Activated CD4-positive, alpha-beta T cell treated with anti-CD3 and anti-CD28 coated beads, Interleukin-2, amount 50 U/mL, for 24 hours (primary cell): Measurements from ENCODE around the gene CYB561D1.
A peak's percentile ranks its signal among the peaks of the same experiment; 100 is the strongest.

Experiments
- DNase-seq, 2 donors: peaks; one replicate each; pipeline ENCODE4 v3.0.0-alpha.2; 2020; ENCODE audit warnings: low read depth in 1 of 2, low spot score in 1 of 2

The CYB561D1 gene

GRCh38 chr1:109479901-109480300, 14.0 kb upstream of the CYB561D1 start:
- no peak for DNase-seq

- no peak for DNase-seq
Measured at GRCh38 chr1:109481646-109482045, 12.2 kb upstream of the CYB561D1 start.

GRCh38 chr1:109482242-109482641, 11.7 kb upstream of the CYB561D1 start:
- DNase-seq = no peak

- DNase-seq = no peak
Measured at GRCh38 chr1:109482791-109483671, 10.9 kb upstream of the CYB561D1 start.

GRCh38 chr1:109483672-109484518, 10.0 kb upstream of the CYB561D1 start, which contains the start of gene ATXN7L2:
Gene ATXN7L2, plus strand, starts transcription at chr1:109483905. Its CDS starts 49 bp downstream, at chr1:109483954.
- DNase-seq = peak; percentile 80 to 87

- no peak for DNase-seq
Measured at GRCh38 chr1:109484519-109484975, 9.3 kb upstream of the CYB561D1 start.

- no peak for DNase-seq
Measured at GRCh38 chr1:109485001-109485400, 8.9 kb upstream of the CYB561D1 start.

GRCh38 chr1:109487261-109487660, 6.6 kb upstream of the CYB561D1 start:
- no peak for DNase-seq

GRCh38 chr1:109488201-109488600, 5.7 kb upstream of the CYB561D1 start:
- no peak for DNase-seq

- DNase-seq = no peak
Measured at GRCh38 chr1:109488696-109489095, 5.2 kb upstream of the CYB561D1 start.

GRCh38 chr1:109490029-109490933, 3.6 kb upstream of the CYB561D1 start:
- DNase-seq = peak; percentile 46 to 61

- DNase-seq = no peak
Measured at GRCh38 chr1:109490934-109491302, 3.0 kb upstream of the CYB561D1 start.

GRCh38 chr1:109491372-109491771, 2.5 kb upstream of the CYB561D1 start:
- DNase-seq = no peak

- DNase-seq = no peak
Measured at GRCh38 chr1:109492779-109493178, 1.1 kb upstream of the CYB561D1 start.

- DNase-seq = no peak
Measured at GRCh38 chr1:109493227-109493626, 667 bp upstream of the CYB561D1 start.

GRCh38 chr1:109495738-109496137, 1.8 kb downstream of the CYB561D1 start:
- DNase-seq = no peak

- DNase-seq = no peak
Measured at GRCh38 chr1:109497449-109498160, 3.7 kb downstream of the CYB561D1 start.

- no peak for DNase-seq
Measured at GRCh38 chr1:109498161-109498801, 4.4 kb downstream of the CYB561D1 start.

- no peak for DNase-seq
Measured at GRCh38 chr1:109499081-109499480, 5.2 kb downstream of the CYB561D1 start.
